SK-MEL-5 (cell line): Measurements from ENCODE around the gene INPP5D. TPM values are rescaled to one million over a fixed set of nuclear protein-coding genes. Genes with fewer than 3 reads are reported as not detected.

Source experiments
- DNase-seq: peaks from one replicate; pipeline ENCODE4 v3.0.0-alpha.2; 2016; ENCODE audit warnings: low read depth, low spot score
- in situ Hi-C: cut with HindIII; loops from 2 replicates; pipeline ENCODE4 v1.10.0; 2016; ENCODE audit warnings: low sequenced_read_pairs, high pct_unique_total_duplicates, low pct_unique_long_range_greater_than_20kb
- total RNA-seq: library from RNA; depleted of rRNA; stranded (reverse); fragments of >200 nt; shearing (Covaris generic); gene quantifications from 2 replicates; pipeline ENCODE4 v1.2.3, GENCODE V29; 2014

INPP5D gene
- total RNA-seq, 1 experiment from 2014 or later = 0.50 TPM

DNA sequence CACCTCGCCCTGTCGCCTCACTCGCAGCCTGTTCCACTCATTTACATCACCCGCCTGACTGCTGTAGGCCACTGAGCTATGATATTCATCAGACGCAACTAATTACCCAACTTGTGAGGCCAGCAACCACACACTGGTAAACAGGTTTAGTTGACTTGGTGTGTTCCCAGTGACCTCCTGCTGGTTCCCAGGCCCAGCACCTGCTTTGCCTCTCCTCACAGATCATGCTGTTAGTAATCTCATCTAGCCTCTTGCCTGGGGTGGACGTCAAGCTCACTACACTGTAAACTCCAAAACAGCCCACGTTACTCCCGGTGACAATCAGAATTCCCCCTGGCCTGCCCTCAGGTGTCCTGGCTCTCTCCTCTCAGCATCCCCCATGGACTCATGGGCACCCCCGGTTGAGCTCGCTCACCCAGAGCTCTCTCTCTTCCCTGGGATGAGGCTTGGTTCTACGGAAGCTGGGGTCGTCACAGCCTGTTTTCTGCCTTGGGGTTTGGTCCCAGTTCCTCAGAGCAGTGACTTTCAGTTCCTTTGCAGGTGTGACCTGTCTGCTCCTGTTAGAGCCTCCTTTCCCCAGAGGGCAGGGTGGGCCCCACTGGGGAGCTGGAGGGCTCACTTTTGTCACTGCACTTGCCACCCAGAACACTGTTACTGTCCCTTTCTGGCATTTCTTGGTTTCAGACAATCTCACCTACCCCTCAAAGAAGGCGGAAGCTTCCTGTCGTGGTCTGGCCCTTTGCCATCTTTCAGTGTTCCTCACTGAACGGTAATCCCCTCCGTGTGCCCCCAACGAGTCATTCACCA lies 40.3 kb downstream of the INPP5D start:
- no peak for DNase-seq
- in situ Hi-C loops = no loop called here

DNA sequence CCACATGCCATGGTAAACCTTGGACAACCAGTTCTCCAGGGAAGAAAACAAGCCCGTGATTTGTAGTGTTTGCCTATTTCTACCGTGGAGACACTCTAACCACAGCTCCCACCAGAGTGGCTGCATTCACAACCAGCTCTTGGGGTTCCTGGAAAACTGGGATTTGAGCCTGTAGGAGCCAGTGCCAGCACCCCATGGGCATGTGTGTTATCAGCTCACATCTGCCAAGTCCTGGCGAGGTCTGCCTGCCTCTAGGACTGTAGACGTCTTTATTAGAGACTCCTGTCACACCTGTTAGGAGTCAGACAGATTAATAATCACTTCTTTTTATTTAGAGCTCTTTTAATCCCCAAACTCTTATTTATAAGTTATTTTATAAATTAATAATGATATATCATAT lies 41.0 kb downstream of the INPP5D start:
- in situ Hi-C loops = no loop called here
- no peak for DNase-seq

GRCh38 chr2:233101816-233102215 lies 41.7 kb downstream of the INPP5D start:
- in situ Hi-C loops = no loop called here
- no peak for DNase-seq

- in situ Hi-C loops = no loop called here
- DNase-seq = no peak
These were observed 45.2 kb downstream of the INPP5D start for GRCh38 chr2:233105156-233105895.

DNA sequence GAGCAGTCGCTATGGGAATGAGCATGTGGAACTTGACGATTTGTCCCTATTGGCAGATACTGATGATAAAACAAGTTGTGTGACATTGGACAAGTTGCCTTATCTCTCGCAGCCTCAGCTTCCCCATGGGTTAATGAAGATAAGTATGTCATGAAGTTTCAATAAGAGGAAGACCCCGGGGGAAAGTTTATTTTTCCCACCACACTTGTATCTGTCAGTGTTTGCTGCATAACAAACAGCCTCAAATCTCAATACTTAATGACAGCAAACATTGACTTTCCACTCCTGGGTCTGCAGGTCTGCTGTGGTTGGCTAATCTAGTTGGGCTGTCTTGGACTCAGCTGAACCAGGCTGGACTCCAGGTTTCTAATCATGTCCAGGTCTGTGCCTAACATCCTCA lies 45.8 kb downstream of the INPP5D start:
- DNase-seq = no peak

DNA sequence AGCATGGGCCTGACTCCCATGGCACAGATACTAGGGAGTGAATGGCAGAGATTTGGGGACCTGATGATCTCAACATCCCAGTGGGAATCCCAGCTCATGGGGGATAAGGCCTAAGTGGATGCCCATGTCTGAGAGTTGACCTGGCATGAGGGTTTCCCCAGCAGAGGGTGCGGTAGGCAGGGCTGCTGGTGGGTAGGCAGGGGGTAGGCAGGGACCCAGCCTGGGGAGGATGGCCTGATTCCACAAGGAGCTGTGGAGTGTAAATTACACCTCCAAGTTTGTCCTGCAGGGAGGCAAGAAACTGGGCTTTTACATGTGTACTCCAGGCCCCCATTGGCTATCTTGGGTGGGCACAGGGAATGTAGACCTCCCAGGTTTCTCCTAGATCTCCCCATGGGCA lies 46.9 kb downstream of the INPP5D start:
- DNase-seq = no peak
- in situ Hi-C loops = no loop called here

More for the DNA sequence above, 45.8 kb downstream of the INPP5D start:
- in situ Hi-C loops = no loop called here

- in situ Hi-C loops = no loop called here
- DNase-seq = no peak
These were observed 47.7 kb downstream of the INPP5D start for GRCh38 chr2:233107831-233108300.

DNA sequence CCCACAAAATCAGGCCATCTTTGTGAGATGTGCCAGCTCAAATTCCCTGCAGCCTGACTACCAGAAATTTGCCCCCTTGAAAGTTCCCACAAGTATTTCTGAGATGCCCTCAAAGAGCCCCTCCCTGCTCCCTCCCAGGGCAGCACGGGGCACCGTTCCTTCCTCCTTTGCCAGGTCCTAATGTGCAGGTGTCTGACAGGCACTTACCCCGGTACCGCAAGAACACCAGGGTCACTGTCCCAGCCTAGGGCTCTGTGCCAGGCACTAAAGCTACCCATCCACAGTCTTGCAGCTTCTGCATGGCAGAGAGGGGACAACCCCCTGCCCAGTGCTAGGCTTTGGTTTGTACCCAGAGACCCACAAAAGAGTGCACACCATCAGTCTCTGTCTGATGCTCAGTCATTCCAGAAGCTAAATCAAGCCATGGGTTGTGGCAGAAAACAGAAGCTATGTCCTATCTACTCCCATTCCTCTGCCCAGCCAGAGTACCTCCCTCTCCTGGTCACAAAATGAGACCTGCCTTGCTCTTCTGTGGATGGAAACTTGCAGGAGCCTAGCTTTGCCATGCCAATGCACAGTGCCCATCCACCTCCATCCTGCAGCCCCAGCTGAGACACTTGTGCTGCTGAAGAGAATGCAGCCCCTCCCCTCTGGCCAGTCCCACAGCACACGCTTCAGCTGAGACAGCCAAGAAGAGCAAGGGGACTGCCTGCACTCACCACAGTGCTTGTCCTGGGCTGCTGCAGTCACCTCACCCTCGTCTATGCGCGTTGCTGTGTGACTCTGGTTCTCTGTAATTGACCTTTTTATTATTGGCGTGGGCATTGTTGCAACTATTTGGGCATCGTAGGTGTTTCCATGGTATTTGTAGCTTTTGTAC lies 48.7 kb downstream of the INPP5D start:
- in situ Hi-C loops = no loop called here
- DNase-seq = no peak

GRCh38 chr2:233111427-233111826 lies 51.3 kb downstream of the INPP5D start:
- in situ Hi-C loops = no loop called here
- no peak for DNase-seq

GRCh38 chr2:233112329-233112728 lies 52.2 kb downstream of the INPP5D start:
- DNase-seq = no peak
- in situ Hi-C loops = no loop called here

DNA sequence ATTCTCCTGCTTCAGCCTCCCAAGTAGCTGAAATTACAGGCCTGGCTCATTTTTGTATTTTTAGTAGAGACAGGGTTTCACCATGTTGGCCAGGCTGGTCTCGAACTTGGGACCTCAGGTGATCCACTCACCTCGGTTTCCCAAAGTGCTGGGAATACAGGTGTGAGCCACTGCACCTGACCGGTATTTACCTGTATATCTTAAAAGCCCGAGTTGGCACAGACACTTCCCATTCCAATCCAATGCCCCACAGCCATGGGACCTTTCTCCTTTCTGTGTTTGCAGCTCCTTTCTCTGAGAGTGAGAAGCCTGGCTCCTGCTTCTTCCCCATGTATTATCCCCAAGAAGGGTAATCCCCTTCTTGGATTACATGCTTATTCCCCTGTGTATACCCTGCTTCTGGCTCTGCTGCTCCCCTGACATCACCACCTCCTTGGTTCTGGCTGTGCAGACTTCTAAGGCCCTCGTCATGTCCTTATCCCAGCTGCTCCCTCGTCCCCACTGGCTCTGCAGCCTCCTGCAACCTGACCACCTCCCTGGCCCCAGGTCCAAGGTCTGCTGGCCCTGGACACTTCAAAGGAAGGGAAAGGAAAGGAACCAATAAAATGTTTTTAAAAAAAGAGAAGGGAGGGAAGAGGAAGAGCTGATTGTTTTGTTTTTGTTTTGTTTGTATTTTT lies 52.8 kb downstream of the INPP5D start:
- DNase-seq = no peak
- in situ Hi-C loops = no loop called here

- in situ Hi-C loops = no loop called here
- no peak for DNase-seq
These were observed 54.3 kb downstream of the INPP5D start for GRCh38 chr2:233114421-233114861.

GRCh38 chr2:233115121-233115520 lies 55.0 kb downstream of the INPP5D start:
- in situ Hi-C loops = no loop called here
- DNase-seq = no peak

- no peak for DNase-seq
- in situ Hi-C loops = no loop called here
These were observed 55.6 kb downstream of the INPP5D start for GRCh38 chr2:233115741-233116140.

GRCh38 chr2:233116946-233117345 lies 56.8 kb downstream of the INPP5D start:
- in situ Hi-C loops = no loop called here
- DNase-seq = no peak

- DNase-seq = no peak
- in situ Hi-C loops = no loop called here
These were observed 57.2 kb downstream of the INPP5D start for GRCh38 chr2:233117351-233117750.

GRCh38 chr2:233117811-233118647 lies 57.9 kb downstream of the INPP5D start:
- in situ Hi-C loops = no loop called here
- no peak for DNase-seq
